HEK293 (cell line): ENCODE results near the gene GLG1.

Experiments
- CTCF ChIP-seq: fragments of 450-650 bp; formaldehyde crosslinking; IDR thresholded peaks from 2 replicates; pipeline ENCODE4 v1.5.1; 2016; ENCODE audit warnings: missing biosample characterization, missing genetic modification characterization
- HOXA7 ChIP-seq: sonication (generic); formaldehyde crosslinking; IDR thresholded peaks from 2 replicates; pipeline ENCODE4 v1.8.1; 2022; ENCODE audit warnings: missing genetic modification reagents, borderline replicate concordance
- SETDB1 ChIP-seq: IDR thresholded peaks from one replicate; pipeline ENCODE4 v1.6.1; 2017; ENCODE audit warnings: mild to moderate bottlenecking, low read length, moderate library complexity, mixed read lengths; ENCODE audit not compliant: insufficient read length
- TCF7L2 ChIP-seq: IDR thresholded peaks from 2 replicates; pipeline ENCODE4 v1.6.1; 2011; ENCODE audit warnings: low read depth, mild to moderate bottlenecking, inconsistent platforms, low read length, moderate library complexity, borderline replicate concordance
- TRIM28 ChIP-seq: IDR thresholded peaks from 2 replicates; pipeline ENCODE4 v1.6.1; 2011; ENCODE audit warnings: low read length, control low read depth, borderline replicate concordance
- YY2 ChIP-seq: fragments of 450-650 bp; formaldehyde crosslinking; IDR thresholded peaks from 2 replicates; pipeline ENCODE4 v1.5.1; 2016; ENCODE audit warnings: missing biosample characterization, missing genetic modification characterization
- ZBTB1 ChIP-seq: fragments of 450-650 bp; formaldehyde crosslinking; IDR thresholded peaks from 2 replicates; pipeline ENCODE4 v1.5.1; 2016; ENCODE audit warnings: missing biosample characterization, missing genetic modification characterization
- ZBTB20 ChIP-seq: fragments of 450-650 bp; formaldehyde crosslinking; IDR thresholded peaks from 2 replicates; pipeline ENCODE4 v1.5.1; 2016; ENCODE audit warnings: missing biosample characterization, missing genetic modification characterization
- ZNF341 ChIP-seq: fragments of 450-650 bp; formaldehyde crosslinking; IDR thresholded peaks from 2 replicates; pipeline ENCODE4; 2016; ENCODE audit warnings: low read depth, missing biosample characterization, missing genetic modification characterization
- ZNF558 ChIP-seq: fragments of 450-650 bp; formaldehyde crosslinking; IDR thresholded peaks from 2 replicates; pipeline ENCODE4 v1.5.1; 2016; ENCODE audit warnings: missing biosample characterization, missing genetic modification characterization
- ZNF768 ChIP-seq: fragments of 450-650 bp; formaldehyde crosslinking; IDR thresholded peaks from 2 replicates; pipeline ENCODE4 v1.5.1; 2018; ENCODE audit warnings: missing biosample characterization, mild to moderate bottlenecking, missing genetic modification characterization
- ZSCAN30 ChIP-seq: fragments of 450-650 bp; IDR thresholded peaks from 2 replicates; pipeline ENCODE4 v1.5.1; 2018; ENCODE audit warnings: missing biosample characterization, mild to moderate bottlenecking, missing genetic modification characterization, moderate library complexity
- TF ChIP-seq, protein P1 (sequence below): fragments of 450-650 bp; formaldehyde crosslinking; IDR thresholded peaks from 2 replicates; pipeline ENCODE4 v1.5.1; 2016; ENCODE audit warnings: missing biosample characterization, missing genetic modification characterization

DNA sequence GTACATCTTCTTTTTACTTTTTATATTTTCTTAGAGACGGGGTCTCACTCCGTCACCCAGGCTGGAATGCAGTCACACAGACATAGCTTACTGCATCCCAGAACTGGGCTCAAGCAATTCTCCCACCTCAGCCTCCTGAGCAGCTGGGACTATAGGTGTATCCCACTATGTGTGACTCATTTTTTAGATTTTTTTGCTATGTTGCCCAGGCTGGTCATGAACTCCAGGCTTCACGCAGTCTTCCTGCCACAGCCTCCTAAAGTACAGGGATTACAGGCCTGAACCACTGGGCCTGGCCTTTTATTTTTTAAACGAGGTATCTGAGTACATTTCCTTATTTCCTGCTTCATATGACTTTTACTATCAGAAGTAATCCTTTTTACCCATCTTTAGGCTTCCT, 48.0 kb downstream of the GLG1 start:
- TF ChIP-seq ZNF341 (tag by site-specific recombination), result no peak
- TF ChIP-seq HOXA7 (CRISPR knock-in tag), result no peak
- TF ChIP-seq CTCF, result no peak
- TF ChIP-seq, protein P1, sequence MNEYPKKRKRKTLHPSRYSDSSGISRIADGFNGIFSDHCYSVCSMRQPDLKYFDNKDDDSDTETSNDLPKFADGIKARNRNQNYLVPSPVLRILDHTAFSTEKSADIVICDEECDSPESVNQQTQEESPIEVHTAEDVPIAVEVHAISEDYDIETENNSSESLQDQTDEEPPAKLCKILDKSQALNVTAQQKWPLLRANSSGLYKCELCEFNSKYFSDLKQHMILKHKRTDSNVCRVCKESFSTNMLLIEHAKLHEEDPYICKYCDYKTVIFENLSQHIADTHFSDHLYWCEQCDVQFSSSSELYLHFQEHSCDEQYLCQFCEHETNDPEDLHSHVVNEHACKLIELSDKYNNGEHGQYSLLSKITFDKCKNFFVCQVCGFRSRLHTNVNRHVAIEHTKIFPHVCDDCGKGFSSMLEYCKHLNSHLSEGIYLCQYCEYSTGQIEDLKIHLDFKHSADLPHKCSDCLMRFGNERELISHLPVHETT, result no peak
- TF ChIP-seq TRIM28, result no peak
- no peak for TF ChIP-seq ZNF558
- no peak for TF ChIP-seq ZSCAN30
- no peak for TF ChIP-seq ZNF768 (tag by site-specific recombination)
- no peak for TF ChIP-seq YY2 (tag by site-specific recombination)
- no peak for TF ChIP-seq SETDB1
- TF ChIP-seq ZBTB20 (tag by site-specific recombination), result no peak
- TF ChIP-seq ZBTB1 (tag by site-specific recombination), result no peak
- TF ChIP-seq TCF7L2, result no peak
